ENCODE data around the gene PRKCA. TPM values are rescaled to one million over a fixed set of nuclear protein-coding genes. Genes with fewer than 3 reads are reported as not detected.

The PRKCA gene
- total RNA-seq, 1 donor from 2014 or later, result 3.9 TPM

DNA sequence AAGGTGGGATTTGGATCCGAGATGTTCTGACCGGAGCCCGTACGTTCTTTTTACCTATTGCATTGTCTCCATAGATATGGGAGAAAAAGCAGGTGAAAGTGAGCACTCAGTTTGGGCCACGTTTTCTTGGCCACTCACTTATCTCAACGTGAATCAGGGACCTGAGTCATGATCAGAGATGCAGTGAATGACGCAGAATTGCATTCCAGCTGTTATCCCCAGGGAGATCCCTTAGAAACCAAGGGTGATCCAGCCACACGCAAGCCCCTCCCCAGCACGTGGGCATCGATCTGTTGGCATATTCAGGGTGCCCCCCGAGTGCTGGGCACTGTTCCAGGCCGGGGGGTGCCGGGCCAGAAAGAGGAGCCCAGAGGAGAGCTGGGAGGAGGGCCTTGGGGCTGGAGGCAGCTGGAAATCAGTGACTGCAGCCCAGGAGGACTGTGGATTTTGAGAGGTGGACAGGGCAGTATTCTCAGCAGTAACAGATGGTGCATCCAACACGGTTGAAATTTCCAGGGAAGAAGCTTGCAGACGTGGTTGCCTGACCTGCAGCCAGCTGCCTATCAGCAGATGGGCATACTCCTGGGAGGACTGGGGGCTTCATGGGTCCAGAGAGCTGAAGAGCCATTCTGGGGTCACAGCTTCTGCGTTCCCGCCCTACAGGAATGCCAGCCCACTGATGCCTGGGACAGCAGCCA, 445.3 kb downstream of the PRKCA start:
- DNase-seq, result no peak

DNA sequence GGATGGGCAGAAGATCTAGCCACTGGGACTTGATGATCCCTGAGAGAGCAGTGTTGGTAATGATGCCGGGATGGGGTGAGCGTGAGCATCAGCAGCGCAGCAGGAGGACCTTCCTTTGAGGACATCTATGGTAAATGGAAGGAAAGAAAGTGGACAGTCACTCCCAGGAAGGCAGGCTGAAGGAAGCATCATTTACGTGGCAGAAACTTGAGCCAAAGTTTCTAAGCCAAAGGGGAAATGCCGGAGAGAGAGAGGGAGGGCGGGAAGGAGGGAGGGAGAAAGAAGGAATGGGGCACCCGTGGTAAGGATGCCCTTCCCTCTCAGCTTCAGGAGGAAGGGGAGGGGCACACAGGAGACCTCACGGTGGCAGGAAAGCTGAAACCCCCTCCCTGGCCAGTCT, 446.2 kb downstream of the PRKCA start:
- no peak for DNase-seq

DNA sequence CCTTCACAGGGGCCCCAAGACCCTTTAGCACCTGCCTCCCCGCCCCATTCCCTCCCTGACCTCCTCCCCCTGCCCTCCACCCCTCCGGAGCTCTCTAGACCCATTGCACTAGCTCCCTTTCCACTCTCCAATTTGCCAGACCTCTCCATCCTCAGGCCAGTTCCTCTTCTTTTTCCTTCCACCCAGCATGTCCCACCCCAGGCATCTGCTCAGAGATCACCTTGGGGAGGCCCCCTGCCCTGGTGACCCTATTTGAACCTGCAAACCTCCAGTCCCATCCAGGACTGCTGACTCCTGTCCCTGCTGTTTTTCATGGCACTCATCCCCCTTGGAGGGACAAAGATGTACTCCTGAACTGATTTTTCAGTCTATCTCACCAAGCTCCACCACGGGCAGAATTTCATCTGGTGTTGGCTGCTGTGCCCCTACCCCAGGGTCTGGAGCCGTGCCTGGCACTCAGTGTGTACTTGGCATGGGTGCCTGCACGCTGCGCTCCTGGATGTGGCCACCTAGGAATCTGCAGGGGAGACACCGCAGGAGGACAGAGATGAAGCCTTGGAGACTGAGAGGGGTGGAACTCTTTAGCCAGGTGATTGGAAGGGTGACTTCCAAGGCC, 446.9 kb downstream of the PRKCA start:
- DNase-seq, result no peak

DNA sequence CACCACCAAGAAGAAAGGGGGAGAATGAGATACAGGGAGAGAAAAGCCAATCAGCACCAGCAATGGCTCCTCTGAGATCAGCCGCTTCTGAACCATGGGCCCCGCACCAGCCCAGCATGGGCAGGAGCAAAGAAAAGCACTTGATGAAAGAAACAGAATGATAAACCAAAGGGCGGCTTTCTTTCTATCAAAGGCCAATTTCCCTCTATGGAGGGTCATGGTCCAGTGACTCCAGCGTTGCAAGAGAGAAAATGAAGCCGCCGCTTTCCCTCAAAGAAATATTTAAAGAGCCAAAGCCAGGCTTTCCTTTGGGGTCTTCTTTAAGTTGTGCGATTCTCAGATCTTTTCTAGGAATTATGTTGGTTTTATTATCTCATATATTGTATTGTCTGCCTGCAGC, 447.7 kb downstream of the PRKCA start:
- no peak for DNase-seq

DNA sequence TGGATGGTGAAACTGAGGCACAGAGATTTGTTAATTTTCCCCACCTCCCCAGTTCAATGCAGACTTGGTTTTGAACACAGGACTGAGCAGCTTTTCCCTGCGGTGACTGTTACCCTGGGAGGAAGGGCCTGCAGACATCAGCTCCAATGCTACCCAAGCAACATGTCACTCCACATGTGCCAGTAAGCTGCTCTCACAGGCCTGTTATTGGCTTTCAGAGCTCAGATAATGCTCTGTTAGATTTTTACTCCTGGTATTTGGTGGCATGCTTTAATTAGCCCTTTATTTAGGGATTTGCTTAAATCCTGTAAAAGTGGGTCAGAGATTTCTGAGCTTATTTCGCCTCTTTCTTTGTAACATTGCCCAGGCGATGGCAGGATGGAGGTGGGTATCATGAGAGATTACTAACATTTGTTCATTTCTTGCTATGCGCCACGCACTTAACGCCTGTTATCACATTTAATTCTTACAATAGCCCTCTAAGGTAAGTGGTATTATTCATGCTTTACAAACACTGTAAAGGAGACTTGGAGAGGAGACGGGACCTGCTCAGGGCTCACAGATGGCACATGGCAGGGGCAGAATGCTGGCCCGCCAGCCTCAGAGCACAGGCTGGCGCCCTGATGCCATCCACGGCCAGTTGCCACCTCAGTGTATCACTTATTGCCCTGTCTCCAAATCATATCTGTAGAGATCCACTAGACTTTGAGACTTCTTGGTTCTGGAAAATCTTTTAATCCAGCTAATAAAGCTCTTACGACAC, 448.5 kb downstream of the PRKCA start:
- no peak for DNase-seq

DNA sequence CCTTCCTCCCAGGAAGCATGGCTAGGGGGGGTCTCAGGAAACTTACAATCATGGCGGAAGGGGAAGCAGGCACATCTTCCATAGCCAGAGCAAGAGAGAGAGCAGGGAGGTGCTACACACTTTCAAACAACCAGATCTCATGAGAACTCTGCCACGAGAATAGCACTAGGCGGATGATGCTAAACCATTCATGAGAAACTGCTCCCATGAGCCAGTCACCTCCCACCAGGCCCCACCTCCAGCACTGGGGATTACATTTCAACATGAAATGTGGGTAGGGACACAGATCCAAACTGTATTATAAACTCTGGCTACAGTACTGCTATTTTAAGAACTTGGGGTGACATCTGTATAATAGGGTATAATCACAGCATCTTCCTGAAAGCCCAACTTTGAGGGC, 449.4 kb downstream of the PRKCA start:
- DNase-seq, result no peak

DNA sequence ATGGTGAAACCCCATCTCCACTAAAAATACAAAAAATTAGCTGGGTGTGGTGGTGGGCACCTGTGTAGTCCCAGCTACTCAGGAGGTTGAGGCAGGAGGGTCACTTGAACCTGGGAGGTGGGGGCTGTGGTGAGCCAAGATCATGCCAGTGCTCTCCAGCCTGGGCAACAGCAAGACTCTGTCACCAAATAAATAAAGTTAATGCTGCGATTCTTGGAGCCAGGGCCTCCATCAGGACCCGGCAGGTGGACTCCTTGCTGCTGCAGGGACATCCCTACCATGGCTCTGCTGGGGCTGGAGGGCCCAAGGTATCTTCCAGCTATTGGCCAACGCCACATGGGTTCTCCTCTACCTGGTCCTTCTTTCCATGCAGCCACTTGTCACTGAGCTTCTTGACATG, 450.0 kb downstream of the PRKCA start:
- no peak for DNase-seq

DNA sequence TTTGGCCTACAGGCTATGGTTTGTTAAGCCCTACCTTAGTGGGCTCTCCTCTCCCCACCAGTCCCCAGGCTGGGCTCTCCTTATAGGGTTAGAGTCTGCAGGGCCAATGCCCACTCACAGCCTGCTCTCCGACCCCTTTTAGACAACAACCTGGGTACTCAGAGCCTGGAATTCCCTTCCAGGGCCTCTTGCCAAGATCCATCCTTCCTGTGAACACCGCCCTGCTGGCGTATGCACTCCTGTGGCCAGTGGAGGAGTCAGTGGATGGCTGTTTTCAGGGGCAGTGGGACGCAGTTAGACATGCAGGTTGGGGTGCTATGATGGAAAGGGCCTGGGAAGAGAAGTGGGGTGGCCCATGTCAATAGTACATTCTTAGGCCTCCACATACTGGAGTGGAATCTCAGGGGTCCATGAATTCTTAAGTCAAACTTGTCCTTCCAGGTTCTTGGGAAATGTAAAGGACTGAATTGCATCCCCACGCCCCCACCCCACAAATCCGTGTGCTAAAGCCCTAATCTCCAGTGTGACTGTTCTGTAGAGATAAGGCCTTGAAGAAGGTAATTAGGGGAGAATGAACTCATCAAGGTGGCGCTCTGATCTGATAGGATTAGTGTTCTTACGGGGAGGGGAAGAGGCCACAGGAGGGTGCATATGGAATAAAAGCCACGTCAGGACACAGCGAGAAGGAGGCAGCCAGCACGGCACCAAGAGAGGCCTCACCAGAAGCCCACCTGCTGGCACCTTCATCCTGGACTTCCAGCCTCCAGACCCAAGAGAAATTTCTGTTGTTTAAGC, 450.9 kb downstream of the PRKCA start:
- DNase-seq, result no peak

DNA sequence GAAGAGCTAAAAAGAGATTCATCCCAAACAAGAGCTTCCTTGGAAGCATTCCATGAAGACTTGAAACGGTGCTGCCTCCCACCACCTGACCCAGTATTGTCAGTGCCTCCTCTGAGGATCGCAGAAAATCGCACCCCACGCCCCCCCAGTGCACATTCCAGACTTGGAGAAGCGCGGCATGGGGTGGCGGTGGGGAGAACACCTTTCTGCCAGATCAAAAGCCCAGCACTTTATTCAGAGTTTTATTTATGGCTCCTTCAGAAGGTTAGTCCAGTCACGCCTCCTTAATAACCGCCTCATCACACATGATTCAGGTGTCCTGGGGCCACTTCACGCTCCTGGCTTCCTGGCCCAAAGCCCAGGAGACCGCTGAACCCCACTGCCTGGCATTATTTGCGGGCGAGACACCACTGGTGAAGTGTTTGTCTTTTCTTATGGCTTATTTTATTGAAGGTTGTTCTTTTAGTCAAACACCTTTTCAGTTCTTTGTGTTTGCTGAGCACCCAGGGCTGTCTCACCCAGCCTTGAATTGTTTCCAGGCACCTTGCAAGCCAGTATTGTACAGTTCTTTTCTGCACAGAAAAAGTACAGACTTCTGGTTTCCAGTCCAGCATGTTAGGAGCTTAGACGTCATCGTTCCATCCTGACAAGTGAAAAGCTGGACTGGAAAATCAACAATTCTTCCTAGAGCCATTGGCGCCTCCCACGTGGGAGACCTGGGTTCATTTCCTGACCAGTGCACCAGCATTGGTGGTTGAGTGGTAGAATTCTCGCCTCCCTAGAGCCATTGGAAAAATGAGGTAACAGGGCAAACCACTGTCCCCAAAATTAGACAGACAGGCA, 452.9 kb downstream of the PRKCA start:
- no peak for DNase-seq

DNA sequence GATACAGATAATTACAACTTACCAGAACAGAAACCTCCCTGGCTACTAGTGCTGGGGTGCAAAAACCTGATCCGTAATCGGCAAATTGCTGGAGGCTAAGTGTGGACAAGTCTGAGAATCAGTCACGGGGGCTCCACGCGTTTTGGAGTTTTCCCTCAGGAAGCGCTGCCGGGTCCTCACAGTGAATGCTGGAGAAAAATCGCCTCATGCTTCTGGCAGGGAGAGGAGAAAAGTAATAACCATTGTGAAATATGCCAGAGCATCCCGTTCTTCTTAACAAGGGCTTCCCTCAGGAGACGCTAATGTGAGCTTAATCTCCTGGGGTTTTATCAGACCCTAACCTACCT, 453.5 kb downstream of the PRKCA start:
- no peak for DNase-seq

DNA sequence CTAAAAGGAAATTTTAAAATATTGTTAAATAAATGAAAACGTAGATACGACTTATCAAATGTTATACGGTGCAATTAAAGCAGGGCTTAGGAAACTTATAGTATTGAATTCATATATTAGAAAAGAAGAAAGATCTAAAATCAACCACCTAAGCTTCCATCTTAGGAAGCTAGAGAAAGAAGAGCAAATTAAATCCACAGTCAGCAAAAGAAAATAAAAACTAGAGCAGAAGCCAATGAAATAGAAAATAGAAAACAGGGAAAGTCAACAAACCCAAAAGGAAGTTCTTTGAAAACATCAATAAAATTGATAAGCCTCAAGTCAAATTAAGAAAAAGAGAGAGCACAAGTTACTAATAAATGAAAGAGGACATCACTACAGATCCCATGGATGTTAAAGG, 457.9 kb downstream of the PRKCA start:
- DNase-seq, result no peak

DNA sequence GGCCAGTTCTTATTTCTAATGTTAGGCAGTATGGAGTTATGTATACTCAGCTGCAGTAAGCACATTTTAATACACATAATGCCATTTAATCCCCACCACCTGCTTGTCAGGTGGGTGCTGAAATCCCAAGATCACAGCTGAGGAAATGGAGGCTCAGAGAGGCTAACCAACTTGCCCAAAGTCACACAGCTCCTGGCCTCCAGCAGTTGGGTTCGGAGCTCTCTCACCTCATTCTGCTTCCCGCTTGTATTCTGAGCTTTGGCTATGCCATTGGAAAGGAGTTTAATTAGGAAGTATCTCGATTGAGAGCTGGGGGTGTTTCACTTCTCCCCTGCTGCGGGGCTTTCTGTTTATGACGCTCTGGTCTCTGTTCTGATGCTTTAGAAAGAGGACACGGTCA, 459.9 kb downstream of the PRKCA start:
- DNase-seq, result no peak

DNA sequence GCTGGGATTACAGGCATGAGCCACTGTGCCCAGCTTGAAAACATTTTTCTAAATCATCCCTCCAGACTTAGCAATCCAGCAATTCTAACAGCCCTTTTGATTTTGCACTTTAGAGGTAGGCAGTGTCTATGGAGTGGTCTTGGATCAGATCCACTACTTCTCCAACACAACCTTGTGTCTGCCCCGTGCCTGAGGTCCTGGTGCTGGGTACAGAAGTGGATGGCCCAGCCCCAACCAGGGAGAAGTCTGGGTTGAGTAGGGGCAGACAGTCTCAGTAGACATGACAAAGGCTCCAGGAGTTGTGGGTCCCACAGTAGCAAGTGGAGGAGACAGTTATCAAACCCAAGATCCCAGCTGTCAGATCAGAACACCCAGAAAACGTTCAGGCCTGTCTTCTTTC, 460.6 kb downstream of the PRKCA start:
- no peak for DNase-seq

DNA sequence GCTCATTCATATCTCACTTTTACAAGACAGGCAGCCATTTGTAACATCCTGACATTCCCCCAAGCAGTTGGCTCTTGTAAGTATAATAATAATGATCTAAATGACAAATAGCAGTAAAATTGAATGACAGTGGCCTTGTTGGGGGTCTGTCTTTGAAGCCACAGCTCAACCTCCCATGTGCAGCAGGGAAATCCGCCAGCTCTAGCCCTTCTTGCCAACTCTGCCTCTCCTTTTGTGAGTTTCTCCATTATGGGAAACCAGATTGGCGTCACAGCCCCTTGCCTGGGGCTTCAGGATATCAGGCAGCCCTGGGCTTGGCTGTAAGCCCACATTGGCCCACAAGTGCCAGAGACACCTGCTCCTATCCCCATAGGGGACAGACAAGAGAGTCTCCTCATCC, 462.1 kb downstream of the PRKCA start:
- DNase-seq, result no peak

DNA sequence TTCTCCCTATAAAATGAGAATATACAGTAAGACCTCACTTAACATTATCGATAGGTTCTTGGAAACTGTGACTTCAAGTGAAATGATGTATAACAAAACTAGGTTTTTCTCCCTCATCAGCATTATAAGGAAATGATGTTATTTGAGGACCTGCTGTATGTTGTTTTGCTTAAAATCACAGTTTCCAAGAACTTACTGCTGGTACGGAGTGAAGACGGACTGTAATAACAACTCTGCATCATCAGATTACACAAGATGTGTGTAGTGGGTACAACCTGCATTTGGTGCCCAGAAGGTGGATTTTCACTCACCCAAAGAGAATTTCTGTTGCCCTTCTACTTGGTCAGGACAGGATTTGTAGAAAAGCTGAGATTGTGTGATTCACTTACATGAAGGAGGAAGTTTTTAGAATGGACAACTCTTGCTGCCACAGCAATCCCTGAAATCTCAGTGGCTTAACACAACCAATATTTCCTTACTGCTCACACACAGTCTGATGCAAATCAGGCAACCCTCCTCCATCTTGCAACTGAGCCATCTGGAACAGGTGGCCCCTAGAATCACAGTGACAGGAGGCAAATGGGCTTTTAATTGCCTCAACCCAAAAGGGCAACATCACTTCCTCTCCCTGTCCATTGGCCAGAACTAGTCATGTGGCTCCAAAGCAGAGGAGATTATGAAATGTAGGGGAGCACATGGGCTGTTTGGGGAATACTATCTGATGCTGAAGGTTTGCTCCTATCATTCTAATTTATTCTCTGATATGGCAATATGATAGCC, 464.9 kb downstream of the PRKCA start:
- no peak for DNase-seq

DNA sequence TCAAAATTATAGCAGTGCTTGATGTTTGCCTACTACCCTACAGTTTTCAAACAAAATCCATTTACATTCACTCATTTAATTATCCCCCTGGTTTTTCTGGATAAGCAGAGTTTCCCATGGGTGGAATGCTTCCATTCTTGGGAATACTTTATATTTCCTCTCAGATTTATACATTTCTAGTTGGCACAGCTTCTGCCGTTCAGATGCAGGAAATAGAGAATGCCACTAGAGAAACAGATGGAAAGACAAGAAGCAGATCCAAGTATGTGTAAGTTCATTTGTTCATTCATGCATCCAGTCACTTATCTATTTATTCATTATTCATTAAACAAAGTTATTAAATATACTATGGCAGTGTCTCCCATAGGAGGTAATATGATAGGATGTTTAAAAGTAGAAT, 467.5 kb downstream of the PRKCA start:
- no peak for DNase-seq

DNA sequence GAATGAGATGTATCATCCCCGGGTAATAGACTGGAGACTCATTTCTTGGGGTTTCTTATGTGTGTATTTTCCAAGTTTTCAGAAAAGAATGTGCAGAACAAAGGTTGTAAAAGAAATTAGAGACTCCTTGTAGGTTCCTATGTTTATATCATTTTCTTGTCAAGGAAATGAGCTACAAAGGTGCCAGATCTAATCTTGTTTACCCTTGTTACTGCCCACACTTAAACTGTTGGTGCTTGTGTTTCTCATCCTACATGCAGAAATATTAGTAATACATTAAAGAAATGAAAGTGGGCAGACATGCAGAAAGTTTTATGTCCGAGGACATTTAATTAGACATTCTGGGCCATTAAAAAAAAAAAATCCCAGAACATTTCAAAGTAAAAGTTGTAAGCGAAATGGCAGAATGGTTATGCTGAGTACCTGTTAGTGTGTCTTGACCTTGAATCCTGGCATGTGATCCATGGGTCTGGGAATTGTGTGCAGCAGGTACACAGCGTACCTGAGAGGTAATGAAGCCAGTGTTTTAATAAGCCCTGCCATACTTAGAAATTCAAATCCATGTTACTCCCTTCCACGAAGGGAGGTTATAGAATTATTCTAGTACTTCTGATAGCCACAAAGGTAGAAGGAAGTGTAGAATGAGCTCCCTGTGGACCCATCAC, 469.9 kb downstream of the PRKCA start:
- no peak for DNase-seq

DNA sequence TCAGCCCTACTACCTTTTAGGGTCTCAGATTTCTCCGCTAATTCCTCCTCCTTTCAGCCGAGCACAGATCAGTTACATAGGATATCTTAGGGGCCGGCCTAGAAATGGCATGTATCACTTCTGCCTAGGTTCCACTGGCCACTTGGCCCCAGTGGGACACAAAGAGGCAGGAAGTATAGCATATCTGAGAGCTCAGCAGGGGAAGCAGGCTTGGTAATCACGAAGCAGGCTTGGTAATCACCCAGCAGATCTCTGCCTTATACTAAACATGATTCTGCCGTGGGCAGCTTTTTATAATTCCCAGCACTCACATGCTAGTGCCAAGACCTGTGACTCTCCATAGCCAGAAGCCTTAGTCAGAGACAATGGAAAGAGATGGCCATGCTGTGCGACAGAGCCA, 472.9 kb downstream of the PRKCA start:
- no peak for DNase-seq

DNA sequence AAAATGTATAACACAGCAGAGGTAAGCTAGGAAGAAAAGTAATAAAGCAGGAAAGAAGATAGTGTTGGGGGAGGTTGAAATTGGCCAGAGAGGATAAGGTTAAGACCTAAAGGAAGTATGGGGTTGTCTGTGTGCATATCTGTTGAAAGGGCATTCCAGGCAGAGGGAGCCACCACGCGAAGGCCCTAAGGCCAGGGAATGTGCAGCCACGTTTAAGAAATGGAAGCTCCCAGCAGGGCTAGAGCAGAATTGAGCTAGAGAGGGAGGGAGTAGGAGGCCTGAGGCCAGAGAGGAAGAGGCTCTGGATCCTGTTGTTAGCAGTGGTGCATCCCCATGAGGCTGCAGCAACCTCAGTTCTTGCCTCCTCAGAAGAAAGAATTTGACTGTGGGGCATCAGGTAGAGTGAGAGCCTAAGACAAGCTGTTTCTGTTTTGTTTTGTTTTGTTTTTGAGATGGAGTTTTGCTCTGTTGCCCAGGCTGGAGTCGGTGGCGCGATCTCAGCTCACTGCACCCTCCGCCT, 473.5 kb downstream of the PRKCA start:
- no peak for DNase-seq

DNA sequence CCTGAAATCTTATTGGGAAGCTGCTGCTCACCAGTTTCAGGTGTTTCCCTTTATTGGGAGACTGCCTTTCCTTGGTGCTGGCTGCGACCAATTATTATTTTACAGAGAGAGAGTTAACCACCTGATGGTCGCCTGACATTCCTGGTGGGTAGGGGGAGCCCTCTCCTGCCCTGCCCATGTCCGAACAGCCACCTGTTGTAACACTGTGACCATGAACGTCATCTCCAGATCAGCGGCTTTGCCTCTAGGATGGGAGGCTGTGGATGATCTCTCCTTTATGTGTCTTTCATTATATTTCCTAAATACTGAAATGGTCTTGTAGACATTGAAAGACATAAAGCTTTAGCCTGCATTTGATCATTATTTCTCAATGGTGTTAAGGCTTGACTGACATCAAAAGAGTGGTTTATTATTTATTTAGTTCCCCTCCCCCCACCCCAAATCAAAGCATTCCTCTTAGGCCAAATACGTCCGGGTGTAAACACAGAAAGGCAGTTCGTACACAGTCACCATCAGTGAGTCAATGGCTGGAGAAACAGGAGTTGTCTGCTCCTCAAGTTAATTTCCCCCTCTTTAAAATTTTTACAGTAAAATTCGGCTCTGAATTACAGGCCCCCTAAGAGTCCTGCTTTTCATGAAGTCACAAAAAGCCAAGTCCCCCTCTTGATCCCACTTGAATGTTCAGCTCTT, 474.7 kb downstream of the PRKCA start:
- no peak for DNase-seq

Data from skin of body (tissue), 2 donors.